HepG2 (cell line): ENCODE data around the gene RNASE11. TPM values are rescaled to one million over a fixed set of nuclear protein-coding genes. Genes with fewer than 3 reads are reported as not detected.

Experiments used
- CEBPG ChIP-seq: IDR thresholded peaks from 2 replicates; pipeline ENCODE4 v1.6.1; 2016
- GPBP1L1 ChIP-seq: sonication (generic); formaldehyde crosslinking; IDR thresholded peaks from 2 replicates; pipeline ENCODE4 v1.5.0; 2020; ENCODE audit warnings: mild to moderate bottlenecking, missing genetic modification reagents
- IRF2 ChIP-seq: IDR thresholded peaks from 2 replicates; pipeline ENCODE4 v1.6.1; 2018; ENCODE audit warnings: missing genetic modification reagents, missing compliant biosample characterization
- NFIC ChIP-seq: IDR thresholded peaks from 2 replicates; pipeline ENCODE4 v1.6.1; 2012; ENCODE audit warnings: mild to moderate bottlenecking, low read length, inconsistent platforms
- PREB ChIP-seq: sonication (generic); formaldehyde crosslinking; IDR thresholded peaks from 2 replicates; pipeline ENCODE4 v1.4.0; 2020; ENCODE audit warnings: missing genetic modification reagents
- RORA ChIP-seq: sonication (generic); formaldehyde crosslinking; IDR thresholded peaks from 2 replicates; pipeline ENCODE4 v1.5.0; 2020; ENCODE audit warnings: mild to moderate bottlenecking, missing genetic modification reagents, moderate library complexity
- SP140L ChIP-seq: sonication (generic); formaldehyde crosslinking; IDR thresholded peaks from 2 replicates; pipeline ENCODE4 v1.4.0; 2020; ENCODE audit warnings: missing genetic modification reagents, borderline replicate concordance
- SP5 ChIP-seq: IDR thresholded peaks from 2 replicates; pipeline ENCODE4 v1.6.1; 2016; ENCODE audit warnings: low read depth, borderline replicate concordance
- TMF1 ChIP-seq: sonication (generic); formaldehyde crosslinking; IDR thresholded peaks from 2 replicates; pipeline ENCODE4 v1.8.1; 2022; ENCODE audit warnings: low read depth, missing genetic modification reagents
- ZBTB8A ChIP-seq: sonication (generic); formaldehyde crosslinking; IDR thresholded peaks from 2 replicates; pipeline ENCODE4 v1.4.0; 2020; ENCODE audit warnings: mild to moderate bottlenecking, low read depth, missing genetic modification reagents, borderline replicate concordance
- ZFAT ChIP-seq: sonication (generic); formaldehyde crosslinking; conservative IDR thresholded peaks from 2 replicates; pipeline ENCODE4 v1.8.1; 2023; ENCODE audit warnings: missing genetic modification reagents, inconsistent platforms
- ZNF354B ChIP-seq: sonication (generic); formaldehyde crosslinking; IDR thresholded peaks from 2 replicates; pipeline ENCODE4 v1.8.0; 2022; ENCODE audit warnings: mild to moderate bottlenecking, missing genetic modification reagents
- polyA plus RNA-seq, 8 experiments: library from polyadenylated mRNA; depleted of rRNA in 3 of 8; stranded (reverse) in 7 of 8; unstranded in 1 of 8; fragments of >200 nt; fragmentation: Illumina TruSeq in 4 of 8; extraction: Trizol in 4 of 8; gene quantifications; 2 replicates each; pipeline versions ENCODE4 v1.2.1 to v1.2.3, GENCODE V29; 2011 to 2016; ENCODE audit warnings: low read depth in 4 of 8, missing spikeins in 1 of 8, mixed read lengths in 1 of 8; ENCODE audit not compliant: insufficient read depth in 1 of 8
- total RNA-seq, 5 experiments: library from RNA; depleted of rRNA; stranded (reverse); fragments of >200 nt; fragmentation: Illumina TruSeq; extraction: Trizol; gene quantifications; 2 replicates each; pipeline ENCODE4 v1.2.3, GENCODE V29; 2016; ENCODE audit warnings: low read depth in 1 of 5
- TF ChIP-seq, protein P1 (sequence below): sonication (generic); formaldehyde crosslinking; IDR thresholded peaks from 2 replicates; pipeline ENCODE4 v1.5.0; 2020; ENCODE audit warnings: mild to moderate bottlenecking, missing genetic modification reagents
- TF ChIP-seq, protein P2 (sequence below): sonication (generic); formaldehyde crosslinking; IDR thresholded peaks from 2 replicates; pipeline ENCODE4 v1.4.0; 2020; ENCODE audit warnings: missing genetic modification reagents, mild to moderate bottlenecking, borderline replicate concordance
- TF ChIP-seq, protein P3 (sequence below): sonication (generic); formaldehyde crosslinking; IDR thresholded peaks from 2 replicates; pipeline ENCODE4 v1.4.0; 2020; ENCODE audit warnings: missing genetic modification reagents, borderline replicate concordance

Gene RNASE11
- total and polyA plus RNA-seq, 2 of the 13 experiments (the other 11 are each of a cell fraction or from before 2014, with no cell fraction given), result not detected

DNA sequence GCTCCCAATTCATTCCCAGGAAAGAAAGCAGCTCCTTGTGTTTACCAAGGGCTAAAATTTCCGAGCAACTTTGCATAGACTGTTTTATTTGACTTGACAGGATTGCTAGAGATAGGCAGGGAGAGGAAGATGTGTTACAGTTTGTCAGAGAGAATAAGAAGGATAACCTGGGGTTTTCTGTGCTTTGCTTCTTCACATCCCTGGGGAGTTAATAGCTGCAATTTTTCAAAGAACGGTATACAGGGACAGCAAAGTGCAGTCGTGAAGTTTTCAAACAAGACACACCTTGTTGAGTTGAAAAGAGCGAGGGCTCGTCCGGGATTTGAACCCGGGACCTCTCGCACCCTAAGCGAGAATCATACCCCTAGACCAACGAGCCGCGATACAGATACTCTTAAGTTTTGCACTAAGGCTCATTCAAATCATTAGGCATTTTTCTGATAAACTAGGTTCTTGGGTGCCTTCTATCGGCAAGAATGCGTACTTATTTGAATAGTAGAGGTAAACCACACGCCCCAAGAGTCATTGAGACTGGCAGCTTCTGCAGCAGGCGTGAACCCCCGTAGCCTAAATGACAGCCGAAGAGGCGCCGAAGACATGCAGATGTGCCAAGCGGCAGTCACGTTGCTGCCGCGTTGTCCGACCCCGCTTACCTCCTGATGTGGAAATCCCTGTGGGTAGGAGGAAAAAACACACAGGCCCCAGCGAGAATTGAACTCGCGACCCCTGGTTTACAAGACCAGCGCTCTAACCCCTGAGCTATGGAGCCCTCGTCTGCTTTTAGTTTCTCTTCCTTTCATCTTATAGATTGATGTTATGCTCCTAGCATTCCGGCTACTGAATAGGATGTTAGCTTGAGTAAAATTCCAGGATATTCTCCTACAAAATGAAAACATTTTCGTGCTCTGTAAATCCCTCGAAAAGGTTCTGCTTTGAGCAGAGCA is 25.6 kb upstream of the RNASE11 start (continued):
- TF ChIP-seq, protein P1, sequence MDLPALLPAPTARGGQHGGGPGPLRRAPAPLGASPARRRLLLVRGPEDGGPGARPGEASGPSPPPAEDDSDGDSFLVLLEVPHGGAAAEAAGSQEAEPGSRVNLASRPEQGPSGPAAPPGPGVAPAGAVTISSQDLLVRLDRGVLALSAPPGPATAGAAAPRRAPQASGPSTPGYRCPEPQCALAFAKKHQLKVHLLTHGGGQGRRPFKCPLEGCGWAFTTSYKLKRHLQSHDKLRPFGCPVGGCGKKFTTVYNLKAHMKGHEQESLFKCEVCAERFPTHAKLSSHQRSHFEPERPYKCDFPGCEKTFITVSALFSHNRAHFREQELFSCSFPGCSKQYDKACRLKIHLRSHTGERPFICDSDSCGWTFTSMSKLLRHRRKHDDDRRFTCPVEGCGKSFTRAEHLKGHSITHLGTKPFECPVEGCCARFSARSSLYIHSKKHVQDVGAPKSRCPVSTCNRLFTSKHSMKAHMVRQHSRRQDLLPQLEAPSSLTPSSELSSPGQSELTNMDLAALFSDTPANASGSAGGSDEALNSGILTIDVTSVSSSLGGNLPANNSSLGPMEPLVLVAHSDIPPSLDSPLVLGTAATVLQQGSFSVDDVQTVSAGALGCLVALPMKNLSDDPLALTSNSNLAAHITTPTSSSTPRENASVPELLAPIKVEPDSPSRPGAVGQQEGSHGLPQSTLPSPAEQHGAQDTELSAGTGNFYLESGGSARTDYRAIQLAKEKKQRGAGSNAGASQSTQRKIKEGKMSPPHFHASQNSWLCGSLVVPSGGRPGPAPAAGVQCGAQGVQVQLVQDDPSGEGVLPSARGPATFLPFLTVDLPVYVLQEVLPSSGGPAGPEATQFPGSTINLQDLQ, result peak; percentile 94
- TF ChIP-seq SP5 (CRISPR knock-in tag), result no peak
- peak; percentile 76 for TF ChIP-seq IRF2
- TF ChIP-seq PREB (CRISPR knock-in tag), result no peak
- TF ChIP-seq SP140L (CRISPR knock-in tag), result peak; percentile 55; the same call in 1 of the 2 replicates
- TF ChIP-seq, protein P2, sequence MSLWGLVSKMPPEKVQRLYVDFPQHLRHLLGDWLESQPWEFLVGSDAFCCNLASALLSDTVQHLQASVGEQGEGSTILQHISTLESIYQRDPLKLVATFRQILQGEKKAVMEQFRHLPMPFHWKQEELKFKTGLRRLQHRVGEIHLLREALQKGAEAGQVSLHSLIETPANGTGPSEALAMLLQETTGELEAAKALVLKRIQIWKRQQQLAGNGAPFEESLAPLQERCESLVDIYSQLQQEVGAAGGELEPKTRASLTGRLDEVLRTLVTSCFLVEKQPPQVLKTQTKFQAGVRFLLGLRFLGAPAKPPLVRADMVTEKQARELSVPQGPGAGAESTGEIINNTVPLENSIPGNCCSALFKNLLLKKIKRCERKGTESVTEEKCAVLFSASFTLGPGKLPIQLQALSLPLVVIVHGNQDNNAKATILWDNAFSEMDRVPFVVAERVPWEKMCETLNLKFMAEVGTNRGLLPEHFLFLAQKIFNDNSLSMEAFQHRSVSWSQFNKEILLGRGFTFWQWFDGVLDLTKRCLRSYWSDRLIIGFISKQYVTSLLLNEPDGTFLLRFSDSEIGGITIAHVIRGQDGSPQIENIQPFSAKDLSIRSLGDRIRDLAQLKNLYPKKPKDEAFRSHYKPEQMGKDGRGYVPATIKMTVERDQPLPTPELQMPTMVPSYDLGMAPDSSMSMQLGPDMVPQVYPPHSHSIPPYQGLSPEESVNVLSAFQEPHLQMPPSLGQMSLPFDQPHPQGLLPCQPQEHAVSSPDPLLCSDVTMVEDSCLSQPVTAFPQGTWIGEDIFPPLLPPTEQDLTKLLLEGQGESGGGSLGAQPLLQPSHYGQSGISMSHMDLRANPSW (CRISPR knock-in tag), result no peak; the same call in 1 of the 2 replicates
- TF ChIP-seq NFIC, result peak; percentile 93
- peak; percentile 69 for TF ChIP-seq CEBPG (CRISPR knock-in tag)
- no peak for TF ChIP-seq ZFAT
- TF ChIP-seq GPBP1L1 (CRISPR knock-in tag), result no peak
- peak; percentile 78; the same call in 1 of the 2 replicates for TF ChIP-seq ZNF354B
- no peak for TF ChIP-seq ZBTB8A
- TF ChIP-seq TMF1, result no peak; the same call in 1 of the 2 replicates
- TF ChIP-seq, protein P3, sequence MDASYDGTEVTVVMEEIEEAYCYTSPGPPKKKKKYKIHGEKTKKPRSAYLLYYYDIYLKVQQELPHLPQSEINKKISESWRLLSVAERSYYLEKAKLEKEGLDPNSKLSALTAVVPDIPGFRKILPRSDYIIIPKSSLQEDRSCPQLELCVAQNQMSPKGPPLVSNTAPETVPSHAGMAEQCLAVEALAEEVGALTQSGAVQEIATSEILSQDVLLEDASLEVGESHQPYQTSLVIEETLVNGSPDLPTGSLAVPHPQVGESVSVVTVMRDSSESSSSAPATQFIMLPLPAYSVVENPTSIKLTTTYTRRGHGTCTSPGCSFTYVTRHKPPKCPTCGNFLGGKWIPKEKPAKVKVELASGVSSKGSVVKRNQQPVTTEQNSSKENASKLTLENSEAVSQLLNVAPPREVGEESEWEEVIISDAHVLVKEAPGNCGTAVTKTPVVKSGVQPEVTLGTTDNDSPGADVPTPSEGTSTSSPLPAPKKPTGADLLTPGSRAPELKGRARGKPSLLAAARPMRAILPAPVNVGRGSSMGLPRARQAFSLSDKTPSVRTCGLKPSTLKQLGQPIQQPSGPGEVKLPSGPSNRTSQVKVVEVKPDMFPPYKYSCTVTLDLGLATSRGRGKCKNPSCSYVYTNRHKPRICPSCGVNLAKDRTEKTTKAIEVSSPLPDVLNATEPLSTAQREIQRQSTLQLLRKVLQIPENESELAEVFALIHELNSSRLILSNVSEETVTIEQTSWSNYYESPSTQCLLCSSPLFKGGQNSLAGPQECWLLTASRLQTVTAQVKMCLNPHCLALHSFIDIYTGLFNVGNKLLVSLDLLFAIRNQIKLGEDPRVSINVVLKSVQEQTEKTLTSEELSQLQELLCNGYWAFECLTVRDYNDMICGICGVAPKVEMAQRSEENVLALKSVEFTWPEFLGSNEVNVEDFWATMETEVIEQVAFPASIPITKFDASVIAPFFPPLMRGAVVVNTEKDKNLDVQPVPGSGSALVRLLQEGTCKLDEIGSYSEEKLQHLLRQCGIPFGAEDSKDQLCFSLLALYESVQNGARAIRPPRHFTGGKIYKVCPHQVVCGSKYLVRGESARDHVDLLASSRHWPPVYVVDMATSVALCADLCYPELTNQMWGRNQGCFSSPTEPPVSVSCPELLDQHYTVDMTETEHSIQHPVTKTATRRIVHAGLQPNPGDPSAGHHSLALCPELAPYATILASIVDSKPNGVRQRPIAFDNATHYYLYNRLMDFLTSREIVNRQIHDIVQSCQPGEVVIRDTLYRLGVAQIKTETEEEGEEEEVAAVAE (CRISPR knock-in tag), result peak; percentile 17; the same call in 1 of the 2 replicates
- 0 out of 2 replicates have a peak, but pooled peaks have one; percentile 77 for TF ChIP-seq RORA
